HEK293 (cell line): ENCODE results near the gene NYNRIN.
A peak's percentile ranks its signal among the peaks of the same experiment; 100 is the strongest.

Experiments used
- AEBP2 ChIP-seq: fragments of 450-650 bp; formaldehyde crosslinking; IDR thresholded peaks from 2 replicates; pipeline ENCODE4 v1.5.1; 2016; ENCODE audit warnings: missing biosample characterization, missing genetic modification characterization, borderline replicate concordance
- EGR2 ChIP-seq: fragments of 450-650 bp; formaldehyde crosslinking; IDR thresholded peaks from 2 replicates; pipeline ENCODE4 v1.5.1; 2016; ENCODE audit warnings: low read depth, missing biosample characterization, missing genetic modification characterization
- ELK4 ChIP-seq: IDR thresholded peaks from 2 replicates; pipeline ENCODE4 v1.6.1; 2011; ENCODE audit warnings: mild to moderate bottlenecking, low read depth, low read length, borderline replicate concordance
- GLI2 ChIP-seq: fragments of 450-650 bp; formaldehyde crosslinking; IDR thresholded peaks from 2 replicates; pipeline ENCODE4; 2017; ENCODE audit warnings: missing biosample characterization, missing genetic modification characterization, low read depth, borderline replicate concordance
- GLI4 ChIP-seq: fragments of 450-650 bp; formaldehyde crosslinking; IDR thresholded peaks from 2 replicates; pipeline ENCODE4 v1.5.1; 2016; ENCODE audit warnings: missing biosample characterization, missing genetic modification characterization
- GLIS1 ChIP-seq: fragments of 450-650 bp; formaldehyde crosslinking; IDR thresholded peaks from 2 replicates; pipeline ENCODE4 v1.5.1; 2016; ENCODE audit warnings: missing biosample characterization, missing genetic modification characterization
- GLIS2 ChIP-seq: fragments of 450-650 bp; formaldehyde crosslinking; IDR thresholded peaks from 2 replicates; pipeline ENCODE4 v1.5.1; 2016; ENCODE audit warnings: missing biosample characterization, missing genetic modification characterization
- KLF10 ChIP-seq: fragments of 450-650 bp; IDR thresholded peaks from 2 replicates; pipeline ENCODE4 v1.5.1; 2018; ENCODE audit warnings: missing biosample characterization, mild to moderate bottlenecking, missing genetic modification characterization
- SP3 ChIP-seq: fragments of 450-650 bp; formaldehyde crosslinking; IDR thresholded peaks from 2 replicates; pipeline ENCODE4 v1.5.1; 2016; ENCODE audit warnings: missing biosample characterization, missing genetic modification characterization
- ZEB2 ChIP-seq: fragments of 450-650 bp; formaldehyde crosslinking; IDR thresholded peaks from 2 replicates; pipeline ENCODE4 v1.5.1; 2016; ENCODE audit warnings: missing biosample characterization, missing genetic modification characterization
- ZNF112 ChIP-seq: fragments of 450-650 bp; formaldehyde crosslinking; IDR thresholded peaks from 2 replicates; pipeline ENCODE4 v1.5.0; 2017; ENCODE audit warnings: missing biosample characterization, missing genetic modification characterization
- ZNF175 ChIP-seq: fragments of 450-650 bp; formaldehyde crosslinking; IDR thresholded peaks from 2 replicates; pipeline ENCODE4 v1.5.1; 2016; ENCODE audit warnings: missing biosample characterization, missing genetic modification characterization
- ZNF311 ChIP-seq: fragments of 450-650 bp; formaldehyde crosslinking; IDR thresholded peaks from 2 replicates; pipeline ENCODE4 v1.5.1; 2017; ENCODE audit warnings: missing biosample characterization, missing genetic modification characterization, borderline replicate concordance
- ZNF341 ChIP-seq: fragments of 450-650 bp; formaldehyde crosslinking; IDR thresholded peaks from 2 replicates; pipeline ENCODE4; 2016; ENCODE audit warnings: low read depth, missing biosample characterization, missing genetic modification characterization
- ZNF350 ChIP-seq: fragments of 450-650 bp; formaldehyde crosslinking; IDR thresholded peaks from 2 replicates; pipeline ENCODE4 v1.5.0; 2017; ENCODE audit warnings: missing biosample characterization, mild to moderate bottlenecking, missing genetic modification characterization
- ZNF394 ChIP-seq: fragments of 450-650 bp; formaldehyde crosslinking; IDR thresholded peaks from 2 replicates; pipeline ENCODE4 v1.5.1; 2016; ENCODE audit warnings: missing biosample characterization, missing genetic modification characterization, mild to moderate bottlenecking, moderate library complexity, borderline replicate concordance
- ZNF555 ChIP-seq: fragments of 450-650 bp; formaldehyde crosslinking; conservative IDR thresholded peaks from 2 replicates; pipeline ENCODE4 v1.5.1; 2017; ENCODE audit warnings: missing biosample characterization, mild to moderate bottlenecking, missing genetic modification characterization, inconsistent platforms
- ZNF621 ChIP-seq: fragments of 450-650 bp; formaldehyde crosslinking; IDR thresholded peaks from 2 replicates; pipeline ENCODE4 v1.5.1; 2017; ENCODE audit warnings: missing biosample characterization, missing genetic modification characterization
- ZNF623 ChIP-seq: fragments of 450-650 bp; formaldehyde crosslinking; IDR thresholded peaks from 2 replicates; pipeline ENCODE4 v1.5.1; 2016; ENCODE audit warnings: missing biosample characterization, missing genetic modification characterization
- ZNF701 ChIP-seq: fragments of 450-650 bp; formaldehyde crosslinking; IDR thresholded peaks from 2 replicates; pipeline ENCODE4 v1.5.1; 2016; ENCODE audit warnings: missing biosample characterization, missing genetic modification characterization
- ZSCAN23 ChIP-seq: fragments of 450-650 bp; formaldehyde crosslinking; IDR thresholded peaks from 2 replicates; pipeline ENCODE4 v1.5.1; 2016; ENCODE audit warnings: missing biosample characterization, missing genetic modification characterization
- TF ChIP-seq, protein P1 (sequence below): fragments of 450-650 bp; formaldehyde crosslinking; IDR thresholded peaks from 2 replicates; pipeline ENCODE4 v1.5.1; 2016; ENCODE audit warnings: missing biosample characterization, missing genetic modification characterization
- TF ChIP-seq, protein P2 (sequence below): fragments of 450-650 bp; formaldehyde crosslinking; IDR thresholded peaks from 2 replicates; pipeline ENCODE4 v1.5.1; 2016; ENCODE audit warnings: missing biosample characterization, missing genetic modification characterization
- TF ChIP-seq, protein P3 (sequence below): fragments of 450-650 bp; formaldehyde crosslinking; IDR thresholded peaks from 2 replicates; pipeline ENCODE4 v1.5.1; 2016; ENCODE audit warnings: missing biosample characterization, missing genetic modification characterization
- TF ChIP-seq, protein P4 (sequence below): fragments of 450-650 bp; IDR thresholded peaks from 2 replicates; pipeline ENCODE4 v1.5.1; 2018; ENCODE audit warnings: missing biosample characterization, missing genetic modification characterization
- TF ChIP-seq, protein P5 (sequence below): fragments of 450-650 bp; formaldehyde crosslinking; IDR thresholded peaks from 2 replicates; pipeline ENCODE4 v1.5.1; 2017; ENCODE audit warnings: missing biosample characterization, missing genetic modification characterization

NYNRIN gene

DNA sequence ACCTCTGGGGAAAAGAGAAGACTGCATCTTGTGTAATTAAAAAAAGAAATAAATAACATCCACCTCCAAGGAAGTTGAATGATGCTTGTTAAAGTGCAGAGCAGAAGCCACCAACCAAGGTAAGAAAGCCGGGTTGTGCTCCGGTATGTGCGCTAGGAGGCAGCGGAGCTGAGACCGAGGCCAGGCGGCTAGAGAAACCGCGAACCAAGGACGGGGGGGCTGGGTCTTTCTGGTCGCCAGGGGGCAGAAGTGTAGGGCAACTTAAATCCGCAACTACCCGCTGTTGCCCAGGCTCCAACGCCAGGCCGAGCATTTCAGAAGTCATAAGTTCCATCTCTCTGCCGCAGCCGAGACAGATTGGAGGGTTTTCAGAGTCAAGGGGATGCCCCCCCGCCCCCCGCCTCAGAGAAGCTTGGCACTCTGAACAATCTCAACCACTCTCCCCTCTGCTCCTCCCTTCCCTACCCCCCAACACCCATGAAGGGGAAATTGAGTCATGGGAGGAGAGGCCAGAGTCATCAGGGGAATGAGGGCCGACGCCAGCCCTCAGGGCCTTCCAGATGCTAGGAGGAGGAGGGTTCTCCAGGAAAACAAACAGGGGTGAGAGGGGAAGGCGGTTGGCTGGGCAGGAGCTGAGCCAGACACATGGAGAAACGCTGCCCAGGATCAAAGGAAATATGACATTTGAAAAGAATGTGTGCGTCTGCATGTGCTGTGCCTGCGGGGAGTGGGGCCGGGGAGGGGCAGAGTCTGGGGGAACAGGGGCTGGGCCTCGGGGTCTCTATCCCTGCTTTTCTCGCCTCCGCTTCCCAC is 33.0 kb upstream of the NYNRIN start (continued):
- TF ChIP-seq AEBP2 (tag by site-specific recombination): no peak
- no peak for TF ChIP-seq SP3 (tag by site-specific recombination)
- TF ChIP-seq, protein P1, sequence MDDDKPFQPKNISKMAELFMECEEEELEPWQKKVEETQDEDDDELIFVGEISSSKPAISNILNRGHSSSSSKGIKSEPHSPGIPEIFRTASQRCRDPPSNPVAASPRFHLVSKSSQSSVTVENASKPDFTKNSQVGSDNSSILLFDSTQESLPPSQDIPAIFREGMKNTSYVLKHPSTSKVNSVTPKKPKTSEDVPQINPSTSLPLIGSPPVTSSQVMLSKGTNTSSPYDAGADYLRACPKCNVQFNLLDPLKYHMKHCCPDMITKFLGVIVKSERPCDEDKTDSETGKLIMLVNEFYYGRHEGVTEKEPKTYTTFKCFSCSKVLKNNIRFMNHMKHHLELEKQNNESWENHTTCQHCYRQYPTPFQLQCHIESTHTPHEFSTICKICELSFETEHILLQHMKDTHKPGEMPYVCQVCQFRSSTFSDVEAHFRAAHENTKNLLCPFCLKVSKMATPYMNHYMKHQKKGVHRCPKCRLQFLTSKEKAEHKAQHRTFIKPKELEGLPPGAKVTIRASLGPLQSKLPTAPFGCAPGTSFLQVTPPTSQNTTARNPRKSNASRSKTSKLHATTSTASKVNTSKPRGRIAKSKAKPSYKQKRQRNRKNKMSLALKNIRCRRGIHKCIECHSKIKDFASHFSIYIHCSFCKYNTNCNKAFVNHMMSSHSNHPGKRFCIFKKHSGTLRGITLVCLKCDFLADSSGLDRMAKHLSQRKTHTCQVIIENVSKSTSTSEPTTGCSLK: no peak
- TF ChIP-seq GLI4 (tag by site-specific recombination): no peak
- no peak for TF ChIP-seq ZNF701 (tag by site-specific recombination)
- TF ChIP-seq ZNF350 (tag by site-specific recombination): no peak
- TF ChIP-seq GLIS1 (tag by site-specific recombination): peak; percentile 66
- TF ChIP-seq ZNF555 (tag by site-specific recombination): no peak
- TF ChIP-seq, protein P2, sequence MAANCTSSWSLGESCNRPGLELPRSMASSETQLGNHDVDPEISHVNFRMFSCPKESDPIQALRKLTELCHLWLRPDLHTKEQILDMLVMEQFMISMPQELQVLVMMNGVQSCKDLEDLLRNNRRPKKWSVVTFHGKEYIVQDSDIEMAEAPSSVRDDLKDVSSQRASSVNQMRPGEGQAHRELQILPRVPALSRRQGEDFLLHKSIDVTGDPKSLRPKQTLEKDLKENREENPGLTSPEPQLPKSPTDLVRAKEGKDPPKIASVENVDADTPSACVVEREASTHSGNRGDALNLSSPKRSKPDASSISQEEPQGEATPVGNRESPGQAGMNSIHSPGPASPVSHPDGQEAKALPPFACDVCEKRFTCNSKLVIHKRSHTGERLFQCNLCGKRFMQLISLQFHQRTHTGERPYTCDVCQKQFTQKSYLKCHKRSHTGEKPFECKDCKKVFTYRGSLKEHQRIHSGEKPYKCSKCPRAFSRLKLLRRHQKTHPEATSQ (tag by site-specific recombination): no peak
- TF ChIP-seq, protein P3, sequence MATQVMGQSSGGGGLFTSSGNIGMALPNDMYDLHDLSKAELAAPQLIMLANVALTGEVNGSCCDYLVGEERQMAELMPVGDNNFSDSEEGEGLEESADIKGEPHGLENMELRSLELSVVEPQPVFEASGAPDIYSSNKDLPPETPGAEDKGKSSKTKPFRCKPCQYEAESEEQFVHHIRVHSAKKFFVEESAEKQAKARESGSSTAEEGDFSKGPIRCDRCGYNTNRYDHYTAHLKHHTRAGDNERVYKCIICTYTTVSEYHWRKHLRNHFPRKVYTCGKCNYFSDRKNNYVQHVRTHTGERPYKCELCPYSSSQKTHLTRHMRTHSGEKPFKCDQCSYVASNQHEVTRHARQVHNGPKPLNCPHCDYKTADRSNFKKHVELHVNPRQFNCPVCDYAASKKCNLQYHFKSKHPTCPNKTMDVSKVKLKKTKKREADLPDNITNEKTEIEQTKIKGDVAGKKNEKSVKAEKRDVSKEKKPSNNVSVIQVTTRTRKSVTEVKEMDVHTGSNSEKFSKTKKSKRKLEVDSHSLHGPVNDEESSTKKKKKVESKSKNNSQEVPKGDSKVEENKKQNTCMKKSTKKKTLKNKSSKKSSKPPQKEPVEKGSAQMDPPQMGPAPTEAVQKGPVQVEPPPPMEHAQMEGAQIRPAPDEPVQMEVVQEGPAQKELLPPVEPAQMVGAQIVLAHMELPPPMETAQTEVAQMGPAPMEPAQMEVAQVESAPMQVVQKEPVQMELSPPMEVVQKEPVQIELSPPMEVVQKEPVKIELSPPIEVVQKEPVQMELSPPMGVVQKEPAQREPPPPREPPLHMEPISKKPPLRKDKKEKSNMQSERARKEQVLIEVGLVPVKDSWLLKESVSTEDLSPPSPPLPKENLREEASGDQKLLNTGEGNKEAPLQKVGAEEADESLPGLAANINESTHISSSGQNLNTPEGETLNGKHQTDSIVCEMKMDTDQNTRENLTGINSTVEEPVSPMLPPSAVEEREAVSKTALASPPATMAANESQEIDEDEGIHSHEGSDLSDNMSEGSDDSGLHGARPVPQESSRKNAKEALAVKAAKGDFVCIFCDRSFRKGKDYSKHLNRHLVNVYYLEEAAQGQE (tag by site-specific recombination): no peak
- TF ChIP-seq ZNF394: no peak
- TF ChIP-seq ZNF341 (tag by site-specific recombination): no peak
- no peak for TF ChIP-seq GLI2 (tag by site-specific recombination)
- TF ChIP-seq ZNF623 (tag by site-specific recombination): no peak
- no peak for TF ChIP-seq KLF10 (tag by site-specific recombination)
- TF ChIP-seq ELK4: no peak
- TF ChIP-seq, protein P4, sequence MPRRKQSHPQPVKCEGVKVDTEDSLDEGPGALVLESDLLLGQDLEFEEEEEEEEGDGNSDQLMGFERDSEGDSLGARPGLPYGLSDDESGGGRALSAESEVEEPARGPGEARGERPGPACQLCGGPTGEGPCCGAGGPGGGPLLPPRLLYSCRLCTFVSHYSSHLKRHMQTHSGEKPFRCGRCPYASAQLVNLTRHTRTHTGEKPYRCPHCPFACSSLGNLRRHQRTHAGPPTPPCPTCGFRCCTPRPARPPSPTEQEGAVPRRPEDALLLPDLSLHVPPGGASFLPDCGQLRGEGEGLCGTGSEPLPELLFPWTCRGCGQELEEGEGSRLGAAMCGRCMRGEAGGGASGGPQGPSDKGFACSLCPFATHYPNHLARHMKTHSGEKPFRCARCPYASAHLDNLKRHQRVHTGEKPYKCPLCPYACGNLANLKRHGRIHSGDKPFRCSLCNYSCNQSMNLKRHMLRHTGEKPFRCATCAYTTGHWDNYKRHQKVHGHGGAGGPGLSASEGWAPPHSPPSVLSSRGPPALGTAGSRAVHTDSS (tag by site-specific recombination): no peak
- TF ChIP-seq ZNF621 (tag by site-specific recombination): no peak
- no peak for TF ChIP-seq ZNF175 (tag by site-specific recombination)
- TF ChIP-seq, protein P5, sequence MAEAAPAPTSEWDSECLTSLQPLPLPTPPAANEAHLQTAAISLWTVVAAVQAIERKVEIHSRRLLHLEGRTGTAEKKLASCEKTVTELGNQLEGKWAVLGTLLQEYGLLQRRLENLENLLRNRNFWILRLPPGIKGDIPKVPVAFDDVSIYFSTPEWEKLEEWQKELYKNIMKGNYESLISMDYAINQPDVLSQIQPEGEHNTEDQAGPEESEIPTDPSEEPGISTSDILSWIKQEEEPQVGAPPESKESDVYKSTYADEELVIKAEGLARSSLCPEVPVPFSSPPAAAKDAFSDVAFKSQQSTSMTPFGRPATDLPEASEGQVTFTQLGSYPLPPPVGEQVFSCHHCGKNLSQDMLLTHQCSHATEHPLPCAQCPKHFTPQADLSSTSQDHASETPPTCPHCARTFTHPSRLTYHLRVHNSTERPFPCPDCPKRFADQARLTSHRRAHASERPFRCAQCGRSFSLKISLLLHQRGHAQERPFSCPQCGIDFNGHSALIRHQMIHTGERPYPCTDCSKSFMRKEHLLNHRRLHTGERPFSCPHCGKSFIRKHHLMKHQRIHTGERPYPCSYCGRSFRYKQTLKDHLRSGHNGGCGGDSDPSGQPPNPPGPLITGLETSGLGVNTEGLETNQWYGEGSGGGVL (tag by site-specific recombination): peak; percentile 61
- TF ChIP-seq ZEB2 (tag by site-specific recombination): peak; percentile 83
- no peak for TF ChIP-seq ZSCAN23
- TF ChIP-seq ZNF112 (tag by site-specific recombination): no peak
- no peak for TF ChIP-seq EGR2 (tag by site-specific recombination)
- TF ChIP-seq GLIS2 (tag by site-specific recombination): peak; percentile 79
- TF ChIP-seq ZNF311 (tag by site-specific recombination): no peak
